H1 (cell line): Measurements from ENCODE around the gene PTPN1. TPM values are rescaled to one million over a fixed set of nuclear protein-coding genes. Genes with fewer than 3 reads are reported as not detected.

Source experiments
- CTCF ChIA-PET: fragments of 300-600 bp; sonication (Branson Sonifier 250); formaldehyde crosslinking; loops from one replicate; lab custom pipeline; 2021; ENCODE audit not compliant: partially characterized antibody; lab: Charles Lee
- POLR2A ChIA-PET: fragments of 300-600 bp; sonication (Branson Sonifier 250); formaldehyde crosslinking; loops from one replicate; lab custom pipeline; 2021; ENCODE audit warnings: inconsistent platforms; ENCODE audit not compliant: partially characterized antibody; lab: Charles Lee
- DNase-seq, 2 experiments: peaks; one replicate each; pipeline versions ENCODE4 v3.0.0 to v3.0.0-alpha.2; 2010 to 2022; ENCODE audit warnings: low spot score in 2 of 2, low read depth in 1 of 2, mixed read lengths in 1 of 2
- FAIRE-seq: peaks from 2 replicates; lab custom pipeline; 2011; peaks lifted over from hg19 to GRCh38; lab: Jason Lieb, UNC
- H2AFZ ChIP-seq: 2 replicates; pipeline ENCODE4 v1.8.1; 2012; ENCODE audit warnings: low read length, inconsistent platforms
- H2AK5ac ChIP-seq: 2 replicates; pipeline ENCODE4 v1.6.1; 2013; ENCODE audit warnings: low read depth, low read length
- H2BK120ac ChIP-seq: replicated peaks from 2 replicates; pipeline ENCODE3; 2013; ENCODE audit warnings: low read depth, low read length, inconsistent platforms
- H2BK12ac ChIP-seq: 2 replicates; pipeline ENCODE4 v1.6.1; 2013; ENCODE audit warnings: low read depth, low read length
- H2BK15ac ChIP-seq: 2 replicates; pipeline ENCODE4 v1.6.1; 2013; ENCODE audit warnings: low read length
- H2BK20ac ChIP-seq: 2 replicates; pipeline ENCODE4 v1.6.1; 2013; ENCODE audit warnings: low read length
- H2BK5ac ChIP-seq: 2 replicates; pipeline ENCODE4 v1.6.1; 2013; ENCODE audit warnings: low read depth, low read length
- H3K14ac ChIP-seq: 2 replicates; pipeline ENCODE4 v1.6.1; 2013; ENCODE audit warnings: inconsistent platforms; ENCODE audit not compliant: insufficient read length
- H3K18ac ChIP-seq: 2 replicates; pipeline ENCODE4 v1.6.1; 2013; ENCODE audit warnings: low read length; ENCODE audit errors: extremely low read depth
- H3K23ac ChIP-seq: 2 replicates; pipeline ENCODE4 v1.6.1; 2013; ENCODE audit warnings: inconsistent platforms; ENCODE audit not compliant: insufficient read length
- H3K23me2 ChIP-seq: 2 replicates; pipeline ENCODE4 v1.6.1; 2013; ENCODE audit warnings: low read depth, low read length
- H3K27ac ChIP-seq: 2 replicates; pipeline ENCODE4 v1.6.1; 2011; ENCODE audit warnings: low read depth, low read length, inconsistent platforms
- H3K27me3 ChIP-seq, 4 experiments: replicated peaks in 1 of 4; 1 replicate in 1 of 4; 2 replicates in 3 of 4; pipeline versions ENCODE4 v1.6.1 to v1.8.1; 2011 to 2013; ENCODE audit warnings: low read length in 3 of 4, mild to moderate bottlenecking in 3 of 4, inconsistent platforms in 2 of 4, mixed read lengths in 2 of 4, moderate library complexity in 1 of 4; ENCODE audit not compliant: control insufficient read depth in 3 of 4, insufficient read depth in 3 of 4; ENCODE audit errors: extremely low read depth in 1 of 4
- H3K36me3 ChIP-seq, 4 experiments: 2 replicates each; pipeline versions ENCODE4 v1.6.1 to v1.8.1; 2011 to 2013; ENCODE audit warnings: mild to moderate bottlenecking in 4 of 4, low read length in 3 of 4, moderate library complexity in 2 of 4, control low read depth in 1 of 4, inconsistent platforms in 1 of 4; ENCODE audit not compliant: insufficient read depth in 4 of 4, control insufficient read depth in 2 of 4
- H3K4ac ChIP-seq: replicated peaks from 2 replicates; pipeline ENCODE3; 2013; ENCODE audit warnings: low read length, low read depth, mixed read lengths, inconsistent platforms; ENCODE audit not compliant: insufficient read length
- H3K4me1 ChIP-seq, 4 experiments: replicated peaks in 1 of 4; 1 replicate in 1 of 4; 2 replicates in 3 of 4; pipeline versions ENCODE4 v1.6.1 to v1.8.1; 2011 to 2013; ENCODE audit warnings: low read length in 3 of 4, inconsistent platforms in 2 of 4, mixed read lengths in 1 of 4; ENCODE audit not compliant: insufficient read depth in 4 of 4, control insufficient read depth in 3 of 4
- H3K4me2 ChIP-seq, 2 experiments: 2 replicates each; pipeline versions ENCODE4 v1.6.1 to v1.8.1; 2011 to 2013; ENCODE audit warnings: low read depth in 2 of 2, low read length in 2 of 2, control low read depth in 1 of 2, inconsistent platforms in 1 of 2, mild to moderate bottlenecking in 1 of 2; ENCODE audit not compliant: insufficient read depth in 1 of 2
- H3K4me3 ChIP-seq, 4 experiments: fragments of 200-600, 300-600 bp in 1 of 4; sonication (generic), shearing (Covaris generic), sonication (Bioruptor Twin) in 1 of 4; 2 replicates each; pipeline versions ENCODE4 v1.5.1 to v1.8.1; 2011 to 2016; ENCODE audit warnings: low read length in 4 of 4, low read depth in 3 of 4, control low read depth in 2 of 4, inconsistent platforms in 2 of 4, mild to moderate bottlenecking in 2 of 4, mixed read lengths in 1 of 4, moderate library complexity in 1 of 4; ENCODE audit not compliant: insufficient read depth in 2 of 4; ENCODE audit errors: extremely low read depth in 1 of 4
- H3K56ac ChIP-seq: replicated peaks from 2 replicates; pipeline ENCODE3; 2013; ENCODE audit warnings: low read depth, mild to moderate bottlenecking, mixed read lengths, low read length, inconsistent platforms; ENCODE audit not compliant: insufficient read length
- H3K79me1 ChIP-seq: 2 replicates; pipeline ENCODE4 v1.6.1; 2013; ENCODE audit warnings: low read depth, low read length, control low read depth
- H3K79me2 ChIP-seq, 2 experiments: 2 replicates each; pipeline versions ENCODE4 v1.6.1 to v1.8.1; 2012 to 2013; ENCODE audit warnings: low read length in 2 of 2, mild to moderate bottlenecking in 2 of 2, inconsistent platforms in 1 of 2; ENCODE audit not compliant: insufficient read depth in 2 of 2, control insufficient read depth in 1 of 2
- H3K9ac ChIP-seq, 4 experiments: replicated peaks in 1 of 4; 1 replicate in 1 of 4; 2 replicates in 3 of 4; pipeline versions ENCODE4 v1.6.1 to v1.8.1; 2011 to 2013; ENCODE audit warnings: low read depth in 3 of 4, low read length in 3 of 4, control low read depth in 2 of 4, mild to moderate bottlenecking in 2 of 4, moderate library complexity in 2 of 4, inconsistent platforms in 1 of 4; ENCODE audit errors: extremely low read depth in 1 of 4
- H3K9me3 ChIP-seq, 2 experiments: 2 replicates each; pipeline versions ENCODE4 v1.6.1 to v1.8.1; 2012 to 2013; ENCODE audit warnings: mild to moderate bottlenecking in 2 of 2, moderate library complexity in 2 of 2, control low read depth in 1 of 2, inconsistent platforms in 1 of 2, low read depth in 1 of 2, low read length in 1 of 2, mixed read lengths in 1 of 2; ENCODE audit not compliant: insufficient read depth in 2 of 2
- H4K20me1 ChIP-seq, 2 experiments: replicated peaks in 1 of 2; 2 replicates each; pipeline versions ENCODE3 to v1.8.1; 2011 to 2013; ENCODE audit warnings: inconsistent platforms in 2 of 2, low read length in 2 of 2, mild to moderate bottlenecking in 1 of 2; ENCODE audit not compliant: insufficient read depth in 2 of 2, control insufficient read depth in 1 of 2
- H4K5ac ChIP-seq: 2 replicates; pipeline ENCODE4 v1.6.1; 2013; ENCODE audit warnings: low read length, low read depth, mixed read lengths, inconsistent platforms; ENCODE audit not compliant: insufficient read length
- H4K8ac ChIP-seq: 2 replicates; pipeline ENCODE4 v1.8.0; 2013; ENCODE audit warnings: mild to moderate bottlenecking, moderate library complexity, low read length, inconsistent platforms; ENCODE audit not compliant: insufficient read depth; ENCODE audit errors: extremely low read depth
- H4K91ac ChIP-seq: replicated peaks from 2 replicates; pipeline ENCODE3; 2013; ENCODE audit warnings: low read length, mixed read lengths, inconsistent platforms; ENCODE audit not compliant: insufficient read length
- MAX ChIP-seq: IDR thresholded peaks from 2 replicates; pipeline ENCODE4 v1.6.1; 2012; ENCODE audit warnings: inconsistent platforms
- SIX5 ChIP-seq: IDR thresholded peaks from 2 replicates; pipeline ENCODE4 v1.6.1; 2011; ENCODE audit warnings: mild to moderate bottlenecking, low read depth, low read length
- WGBS, 2 experiments: shearing (Covaris generic) in 1 of 2; methylation state at CpG; one replicate each; pipeline versions ENCODE4 v1.1.6 to v1.1.7; 2013 to 2015; ENCODE audit warnings: low lambda C conversion rate in 2 of 2, mixed read lengths in 2 of 2, inconsistent platforms in 1 of 2, low coverage in 1 of 2, missing lambda C conversion rate in 1 of 2; ENCODE audit not compliant: insufficient replicate concordance in 2 of 2, insufficient coverage in 1 of 2, insufficient read length in 1 of 2; ENCODE audit errors: extremely low coverage in 1 of 2, missing lambda C conversion rate in 1 of 2; 5-methylcytosine and 5-hydroxymethylcytosine counted together
- polyA plus RNA-seq, 7 experiments: library from polyadenylated mRNA; depleted of rRNA in 3 of 7; stranded (reverse) in 5 of 7; unstranded in 2 of 7; fragments of >200 nt in 5 of 7; fragments of 200-250 nt in 2 of 7; gene quantifications; 1 replicate in 5 of 7; 2 replicates in 1 of 7; 4 replicates in 1 of 7; pipeline versions ENCODE4 v1.2.1 to v1.2.3, GENCODE V29; 2011 to 2013; ENCODE audit warnings: missing spikeins in 2 of 7, mixed read lengths in 2 of 7
- total RNA-seq: library from RNA; stranded (reverse); fragmentation: NEBNext Ultra II Directional; extraction: Animal tissue kit (Norgen Biotek cat#: 25700); gene quantifications from 2 replicates; pipeline ENCODE4 v1.2.1, GENCODE V29; 2021
- TF ChIP-seq, protein P1 (sequence below): IDR thresholded peaks from 2 replicates; pipeline ENCODE4 v1.6.1; 2012; ENCODE audit warnings: inconsistent platforms

The PTPN1 gene
- total and polyA plus RNA-seq, 2 of the 8 experiments (the other 6 are each of a cell fraction or from before 2014, with no cell fraction given): 18.6 to 32.1 TPM

DNA sequence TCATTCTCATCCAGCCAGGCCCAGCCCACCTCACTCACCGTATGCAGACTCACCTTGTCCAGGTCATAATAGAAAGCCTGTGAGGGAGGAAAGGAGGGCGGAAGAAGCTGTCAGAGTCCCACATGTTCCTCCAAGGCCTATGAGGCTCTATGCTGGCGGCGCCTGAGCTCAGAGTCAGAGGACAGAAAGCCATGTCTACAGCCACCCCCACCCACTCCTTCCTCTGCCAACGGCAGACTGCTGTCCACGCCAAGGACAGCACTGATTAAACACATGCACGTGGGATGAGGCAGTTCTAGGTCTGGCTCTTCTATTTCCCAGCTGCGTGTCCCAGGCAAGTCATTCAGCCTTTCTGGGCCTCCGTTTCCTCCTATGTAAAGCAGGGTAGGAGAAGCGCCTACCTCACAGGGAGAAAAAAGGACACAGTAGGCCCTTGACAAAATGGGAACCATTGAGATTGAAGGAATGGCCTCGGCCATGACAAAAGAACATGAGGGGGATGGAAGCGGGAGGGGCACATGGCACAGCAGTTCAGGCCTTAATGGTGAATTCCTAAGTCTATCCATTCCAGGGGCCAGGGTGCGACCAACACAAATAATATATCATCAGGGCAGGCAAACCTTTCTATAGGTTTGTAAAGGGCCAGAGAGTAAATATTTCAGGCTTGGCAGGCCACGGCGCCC, 101.1 kb downstream of the PTPN1 start:
- Histone ChIP-seq H3K9me3 (no peaks in the 10 kb centered on the region), H2BK12ac (no peak overlapping the region), H3K14ac (no peak overlapping the region), H2BK15ac (no peak overlapping the region), H2BK5ac (no peak overlapping the region), H3K23ac (no peak overlapping the region), H2BK20ac (no peak overlapping the region), H4K20me1 (peaks cover 0 to 1% of the 10 kb centered on the region in 2 experiments), H3K4me3 (no peak overlapping the region), H3K23me2 (no peaks in the 10 kb centered on the region), H3K4ac (peak overlapping the region; percentile 5), H3K18ac (0 out of 2 replicates have a peak overlapping the region, but pooled peaks have one; percentile 10), H3K4me1 (peaks cover 0 to 8% (median 2%) of the 10 kb centered on the region in 4 experiments; a peak in 3 of 7 replicates), H3K36me3 (no peaks in the 10 kb centered on the region), H2BK120ac (no peak overlapping the region), H3K4me2 (no peak overlapping the region), H3K9ac (0 out of 7 replicates have a peak overlapping the region, but pooled peaks of 1 of the 4 experiments have one; percentile 38), H4K8ac (0 out of 2 replicates have a peak overlapping the region, but pooled peaks have one; percentile 36), H3K27me3 (no peaks in the 10 kb centered on the region), H4K5ac (peak overlapping the region; percentile 21), H3K27ac (no peak overlapping the region), H4K91ac (peak overlapping the region; percentile 55), H3K79me2 (no peaks in the 10 kb centered on the region), H2AK5ac (no peak overlapping the region), H3K79me1 (no peaks in the 10 kb centered on the region), H3K56ac (peak overlapping the region; percentile 4), H2AFZ (0 out of 2 replicates have a peak overlapping the region, but pooled peaks have one; percentile 26)
- CTCF ChIA-PET: interaction anchor here (1.1 to 5.2 kb wide), 4 partner anchors 10 to 133 kb away, joined by 3 to 22 read pairs (median 9); no protein-coding TSS in a partner anchor
- 80% methylated on average over 15 of the region's 15 CpGs; no CpG with 5 or more reads in 1 of the 2 experiments for WGBS, 2 experiments
- no peak for DNase-seq
- FAIRE-seq: no peak
- no peak for TF ChIP-seq SIX5
- TF ChIP-seq, protein P1, sequence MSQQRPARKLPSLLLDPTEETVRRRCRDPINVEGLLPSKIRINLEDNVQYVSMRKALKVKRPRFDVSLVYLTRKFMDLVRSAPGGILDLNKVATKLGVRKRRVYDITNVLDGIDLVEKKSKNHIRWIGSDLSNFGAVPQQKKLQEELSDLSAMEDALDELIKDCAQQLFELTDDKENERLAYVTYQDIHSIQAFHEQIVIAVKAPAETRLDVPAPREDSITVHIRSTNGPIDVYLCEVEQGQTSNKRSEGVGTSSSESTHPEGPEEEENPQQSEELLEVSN: peak; percentile 43; the same call in 1 of the 2 replicates
- peak; percentile 35; the same call in 1 of the 2 replicates for TF ChIP-seq MAX
- POLR2A ChIA-PET: interaction anchor here (1.3 kb wide), 1 partner anchor 15 kb away, joined by 3 read pairs; no protein-coding TSS in a partner anchor
